ENCODE data around the gene RAP1GDS1. TPM values are rescaled to one million over a fixed set of nuclear protein-coding genes. Genes with fewer than 3 reads are reported as not detected.

RAP1GDS1 gene, protein sequence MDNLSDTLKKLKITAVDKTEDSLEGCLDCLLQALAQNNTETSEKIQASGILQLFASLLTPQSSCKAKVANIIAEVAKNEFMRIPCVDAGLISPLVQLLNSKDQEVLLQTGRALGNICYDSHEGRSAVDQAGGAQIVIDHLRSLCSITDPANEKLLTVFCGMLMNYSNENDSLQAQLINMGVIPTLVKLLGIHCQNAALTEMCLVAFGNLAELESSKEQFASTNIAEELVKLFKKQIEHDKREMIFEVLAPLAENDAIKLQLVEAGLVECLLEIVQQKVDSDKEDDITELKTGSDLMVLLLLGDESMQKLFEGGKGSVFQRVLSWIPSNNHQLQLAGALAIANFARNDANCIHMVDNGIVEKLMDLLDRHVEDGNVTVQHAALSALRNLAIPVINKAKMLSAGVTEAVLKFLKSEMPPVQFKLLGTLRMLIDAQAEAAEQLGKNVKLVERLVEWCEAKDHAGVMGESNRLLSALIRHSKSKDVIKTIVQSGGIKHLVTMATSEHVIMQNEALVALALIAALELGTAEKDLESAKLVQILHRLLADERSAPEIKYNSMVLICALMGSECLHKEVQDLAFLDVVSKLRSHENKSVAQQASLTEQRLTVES
- 33.0 and 48.6 TPM in 2 replicates for total RNA-seq

DNA sequence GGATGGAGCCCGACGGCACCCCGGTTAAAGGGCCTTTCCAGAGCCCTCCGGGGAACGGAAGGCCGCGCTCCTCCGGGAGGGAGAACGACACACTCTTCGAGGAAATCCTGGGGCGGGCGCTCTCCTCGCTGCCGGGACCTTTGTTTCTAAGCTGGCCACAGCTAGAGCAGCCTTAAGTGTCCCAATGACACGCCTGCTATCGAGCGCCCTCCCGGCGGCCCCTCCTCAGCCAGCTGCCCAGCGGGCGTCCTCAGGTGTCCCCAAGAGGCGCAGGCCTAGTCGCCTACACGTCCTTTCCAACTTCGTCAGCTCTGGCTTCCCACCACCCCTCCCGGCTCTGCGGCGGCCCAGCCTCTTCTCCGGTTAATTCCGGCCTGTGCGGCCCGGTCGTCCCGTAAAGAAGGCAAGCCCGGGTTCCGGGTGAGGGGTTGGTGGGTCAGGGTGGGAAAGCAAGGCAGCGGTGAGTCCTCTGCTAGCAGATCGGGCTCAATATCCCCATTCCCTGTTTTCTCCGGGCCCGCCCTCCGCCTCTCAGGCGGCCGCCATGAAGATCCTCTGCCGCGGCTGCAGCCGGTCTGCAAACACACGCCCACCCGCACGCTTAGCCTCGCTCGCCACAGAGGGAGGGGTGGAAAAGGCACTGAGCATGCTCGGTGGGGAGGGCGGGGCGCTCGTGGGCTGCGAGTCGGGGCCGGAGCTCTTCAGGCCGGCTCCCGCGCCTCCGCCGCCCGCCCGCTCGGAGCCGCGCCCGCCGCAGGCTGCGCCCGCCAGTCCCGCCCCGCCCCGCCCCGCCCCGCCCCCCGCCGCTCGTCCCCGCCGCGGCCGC lies at the start of gene RAP1GDS1:
TSS of gene RAP1GDS1 (plus strand) at position 806 of the 826 bp plus-strand sequence. CDS start 182 bp downstream, outside the sequence.

Other genes starting within 250 kb of the RAP1GDS1 start
- not detected in 2 replicates for gene STPG2, start 117.9 kb upstream of the RAP1GDS1 start, total RNA-seq